Measurements from ENCODE around the gene TMBIM4. TPM values are rescaled to one million over a fixed set of nuclear protein-coding genes. Genes with fewer than 3 reads are reported as not detected.

Gene TMBIM4
- total and polyA plus RNA-seq, 4 donors = 100 to 161 (median 110) TPM

DNA sequence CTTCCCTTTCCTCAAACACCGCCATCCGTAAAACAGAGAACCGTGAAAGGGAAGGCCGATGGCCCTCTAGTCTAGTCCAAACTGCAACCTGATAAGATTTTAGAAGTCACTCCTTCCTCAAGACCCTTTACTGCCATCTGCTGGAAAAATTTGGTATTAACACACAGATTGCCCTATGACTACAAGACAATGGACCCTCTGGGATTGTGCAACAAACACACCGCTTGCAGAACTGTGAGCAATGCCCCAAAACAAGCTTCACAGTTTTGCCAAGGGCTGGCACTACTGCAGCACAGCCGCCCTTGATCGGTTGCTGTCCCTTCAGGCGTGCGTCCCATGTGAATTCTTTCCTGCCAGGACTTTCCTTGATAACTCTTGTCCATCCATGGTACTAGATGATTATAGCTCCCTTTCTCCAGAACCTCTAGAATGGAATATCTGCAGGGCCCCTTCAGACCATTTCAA is 62.3 kb downstream of the TMBIM4 start:
- H3K36me3 ChIP-seq (ENCODE audit: control insufficient read depth in 1 of 2, insufficient read depth in 2 of 2, low read length in 1 of 2) = no peaks in the 10 kb centered on the region
- peak; percentile 92 for ATAC-seq (ENCODE audit: low FRiP score)
- DNase-seq = no peak
- WGBS, 2 donors = 17 to 21% methylated on average over 9 of the region's 9 CpGs
- peaks cover 1% of the 10 kb centered on the region for H3K9me3 ChIP-seq (ENCODE audit: control insufficient read depth, low read length)
- no peaks in the 10 kb centered on the region for H3K4me1 ChIP-seq (ENCODE audit: control insufficient read depth in 1 of 2, insufficient read depth in 2 of 2, low read length in 2 of 2)
- H3K27me3 ChIP-seq (ENCODE audit: control insufficient read depth in 1 of 2, insufficient read depth in 2 of 2, low read length in 1 of 2) = no peaks in the 10 kb centered on the region
- no peak overlapping the region for H3K27ac ChIP-seq (ENCODE audit: low read depth in 1 of 2, low read length in 2 of 2)
- intact Hi-C loops (cut with DNase I) = loop anchor here (5.0 to 10.0 kb wide), 3 partner anchors 550 to 1215 kb away; no protein-coding TSS in a partner anchor
- no peak overlapping the region for H3K4me3 ChIP-seq (ENCODE audit: low read length in 2 of 2)

- no peak for DNase-seq
- no peak overlapping the region for H3K4me3 ChIP-seq (ENCODE audit: low read length in 2 of 2)
- H3K36me3 ChIP-seq (ENCODE audit: control insufficient read depth in 1 of 2, insufficient read depth in 2 of 2, low read length in 1 of 2) = no peaks in the 10 kb centered on the region
- intact Hi-C loops (cut with DNase I) = loop anchor here in 1 of 2 donors (10.0 kb wide), 1 partner anchor 1208 kb away; no protein-coding TSS in a partner anchor
- H3K4me1 ChIP-seq (ENCODE audit: control insufficient read depth in 1 of 2, insufficient read depth in 2 of 2, low read length in 2 of 2) = no peaks in the 10 kb centered on the region
- no peak for ATAC-seq (ENCODE audit: low FRiP score)
- H3K9me3 ChIP-seq (ENCODE audit: control insufficient read depth, low read length) = peaks cover 1% of the 10 kb centered on the region
- H3K27me3 ChIP-seq (ENCODE audit: control insufficient read depth in 1 of 2, insufficient read depth in 2 of 2, low read length in 1 of 2) = no peaks in the 10 kb centered on the region
- WGBS, 2 donors = 93% methylated on average over 3 of the region's 3 CpGs
- no peak overlapping the region for H3K27ac ChIP-seq (ENCODE audit: low read depth in 1 of 2, low read length in 2 of 2)
Measured at GRCh38 chr12:66103016-66103913, 66.5 kb downstream of the TMBIM4 start.

- no peak overlapping the region for H3K27ac ChIP-seq (ENCODE audit: low read depth in 1 of 2, low read length in 2 of 2)
- H3K27me3 ChIP-seq (ENCODE audit: control insufficient read depth in 1 of 2, insufficient read depth in 2 of 2, low read length in 1 of 2) = no peaks in the 10 kb centered on the region
- 0 to 1% methylated on average over 1 of the region's 1 CpG for WGBS, 2 donors
- H3K9me3 ChIP-seq (ENCODE audit: control insufficient read depth, low read length) = no peaks in the 10 kb centered on the region
- DNase-seq (peak in 1 of 2 donors; percentile 43), ATAC-seq (ENCODE audit: low FRiP score) (no peak)
- intact Hi-C loops (cut with DNase I) = no loop called here
- peaks cover 0 to 3% of the 10 kb centered on the region in 2 donors for H3K4me1 ChIP-seq (ENCODE audit: control insufficient read depth in 1 of 2, insufficient read depth in 2 of 2, low read length in 2 of 2)
- no peaks in the 10 kb centered on the region for H3K36me3 ChIP-seq (ENCODE audit: control insufficient read depth in 1 of 2, insufficient read depth in 2 of 2, low read length in 1 of 2)
- no peak overlapping the region for H3K4me3 ChIP-seq (ENCODE audit: low read length in 2 of 2)
Measured at GRCh38 chr12:66092559-66093269, 77.1 kb downstream of the TMBIM4 start.

DNA sequence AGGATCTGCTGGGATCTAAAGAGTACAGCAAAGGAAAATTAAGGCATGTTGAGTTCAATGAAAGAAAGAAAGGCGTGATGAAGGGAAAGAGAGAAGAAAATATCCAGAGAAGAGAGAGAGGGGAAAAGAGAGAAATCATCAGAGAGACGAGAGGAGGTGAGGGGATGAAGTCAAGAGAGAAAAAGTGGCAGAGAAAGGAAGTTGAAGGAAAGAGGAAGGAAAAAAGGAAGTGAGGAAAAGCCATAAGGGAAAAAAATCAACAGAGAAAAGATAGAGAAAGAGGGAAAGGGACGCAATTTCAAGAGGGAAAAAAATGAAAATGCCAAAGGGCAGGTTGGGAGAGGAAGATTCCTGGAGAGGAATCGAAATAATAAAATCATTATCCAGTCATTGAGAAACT is 79.6 kb downstream of the TMBIM4 start:
- Histone ChIP-seq H3K36me3 (ENCODE audit: control insufficient read depth in 1 of 2, insufficient read depth in 2 of 2, low read length in 1 of 2) (no peaks in the 10 kb centered on the region), H3K9me3 (ENCODE audit: control insufficient read depth, low read length) (no peaks in the 10 kb centered on the region), H3K4me3 (ENCODE audit: low read length in 2 of 2) (no peak overlapping the region), H3K27ac (ENCODE audit: low read depth in 1 of 2, low read length in 2 of 2) (no peak overlapping the region), H3K4me1 (ENCODE audit: control insufficient read depth in 1 of 2, insufficient read depth in 2 of 2, low read length in 2 of 2) (peaks cover 0 to 3% of the 10 kb centered on the region in 2 donors), H3K27me3 (ENCODE audit: control insufficient read depth in 1 of 2, insufficient read depth in 2 of 2, low read length in 1 of 2) (no peaks in the 10 kb centered on the region)
- DNase-seq (no peak), ATAC-seq (ENCODE audit: low FRiP score) (no peak)
- 87 to 90% methylated on average over 4 of the region's 4 CpGs for WGBS, 2 donors
- intact Hi-C loops (cut with DNase I) = no loop called here

DNA sequence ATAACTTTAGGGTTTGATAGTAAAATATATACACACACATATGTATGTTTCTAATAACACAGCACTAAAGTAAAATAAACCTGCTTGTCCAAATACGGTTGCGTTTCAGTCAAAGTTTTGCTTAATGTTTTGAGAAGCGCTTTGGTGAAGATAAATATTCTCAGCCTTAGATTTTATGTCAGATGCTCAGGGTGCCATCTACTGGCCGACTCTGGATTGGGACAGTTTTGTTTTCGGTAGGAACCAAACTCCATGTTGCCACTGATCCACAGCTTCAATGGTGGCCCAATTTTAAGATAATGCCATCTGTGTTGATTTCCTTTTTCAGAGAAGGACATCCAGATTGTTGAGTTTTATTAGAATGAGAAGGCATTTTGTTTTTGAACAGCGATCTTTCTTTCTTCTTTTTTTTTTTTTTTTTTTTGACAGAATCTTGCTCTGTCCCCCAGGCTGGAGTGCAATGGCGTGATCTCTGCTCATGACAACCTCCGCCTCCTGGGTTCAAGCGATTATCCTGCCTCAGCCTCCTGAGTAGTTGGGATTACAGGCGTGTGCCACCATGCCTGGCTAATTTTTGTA is 82.3 kb downstream of the TMBIM4 start:
- H3K9me3 ChIP-seq (ENCODE audit: control insufficient read depth, low read length) = no peaks in the 10 kb centered on the region
- DNase-seq = peak; percentile 75 to 80
- no peaks in the 10 kb centered on the region for H3K4me1 ChIP-seq (ENCODE audit: control insufficient read depth in 1 of 2, insufficient read depth in 2 of 2, low read length in 2 of 2)
- H3K27ac ChIP-seq (ENCODE audit: low read depth in 1 of 2, low read length in 2 of 2) = no peak overlapping the region
- H3K4me3 ChIP-seq (ENCODE audit: low read length in 2 of 2) = no peak overlapping the region
- WGBS, 2 donors = 23 to 24% methylated on average over 10 of the region's 10 CpGs
- H3K27me3 ChIP-seq (ENCODE audit: control insufficient read depth in 1 of 2, insufficient read depth in 2 of 2, low read length in 1 of 2) = no peaks in the 10 kb centered on the region
- peak; percentile 73 for ATAC-seq (ENCODE audit: low FRiP score)
- H3K36me3 ChIP-seq (ENCODE audit: control insufficient read depth in 1 of 2, insufficient read depth in 2 of 2, low read length in 1 of 2) = no peaks in the 10 kb centered on the region
- intact Hi-C loops (cut with DNase I) = loop anchor here (2.0 to 10.0 kb wide), 5 partner anchors 103 to 531 kb away; no protein-coding TSS in a partner anchor

GRCh38 chr12:66085998-66086397 is 83.8 kb downstream of the TMBIM4 start:
- intact Hi-C loops (cut with DNase I) = loop anchor here (2.0 to 10.0 kb wide), 5 partner anchors 101 to 529 kb away; no protein-coding TSS in a partner anchor
- Histone ChIP-seq H3K27me3 (ENCODE audit: control insufficient read depth in 1 of 2, insufficient read depth in 2 of 2, low read length in 1 of 2) (no peaks in the 10 kb centered on the region), H3K4me1 (ENCODE audit: control insufficient read depth in 1 of 2, insufficient read depth in 2 of 2, low read length in 2 of 2) (no peaks in the 10 kb centered on the region), H3K36me3 (ENCODE audit: control insufficient read depth in 1 of 2, insufficient read depth in 2 of 2, low read length in 1 of 2) (no peaks in the 10 kb centered on the region), H3K4me3 (ENCODE audit: low read length in 2 of 2) (no peak overlapping the region), H3K9me3 (ENCODE audit: control insufficient read depth, low read length) (no peaks in the 10 kb centered on the region), H3K27ac (ENCODE audit: low read depth in 1 of 2, low read length in 2 of 2) (no peak overlapping the region)
- WGBS, 2 donors = 96% methylated on average over 2 of the region's 2 CpGs
- ATAC-seq (ENCODE audit: low FRiP score) (no peak), DNase-seq (no peak)

Other genes with a start within 250 kb of the TMBIM4 start
- 10 to 100 TPM; 16.1 to 19.0 TPM for gene LLPH, start 39.2 kb downstream of the TMBIM4 start, total RNA-seq
- 10 to 100 TPM; 18.0 to 26.5 TPM for gene LLPH, start 39.2 kb downstream of the TMBIM4 start, polyA plus RNA-seq
- 10 to 100 TPM; 29.7 to 32.2 TPM for gene IRAK3, start 19.2 kb upstream of the TMBIM4 start, total RNA-seq
- 1 to 10 TPM; 5.0 to 7.6 TPM for gene IRAK3, start 19.2 kb upstream of the TMBIM4 start, polyA plus RNA-seq
- 1 to 10 TPM; 2.5 to 9.9 TPM for gene HELB, start 132.5 kb upstream of the TMBIM4 start, total RNA-seq
- under 1 TPM; 0.13 to 0.67 TPM for gene HELB, start 132.5 kb upstream of the TMBIM4 start, polyA plus RNA-seq